Measurements from ENCODE around the gene CRELD2.
A peak's percentile ranks its signal among the peaks of the same experiment; 100 is the strongest.

Gene CRELD2

DNA sequence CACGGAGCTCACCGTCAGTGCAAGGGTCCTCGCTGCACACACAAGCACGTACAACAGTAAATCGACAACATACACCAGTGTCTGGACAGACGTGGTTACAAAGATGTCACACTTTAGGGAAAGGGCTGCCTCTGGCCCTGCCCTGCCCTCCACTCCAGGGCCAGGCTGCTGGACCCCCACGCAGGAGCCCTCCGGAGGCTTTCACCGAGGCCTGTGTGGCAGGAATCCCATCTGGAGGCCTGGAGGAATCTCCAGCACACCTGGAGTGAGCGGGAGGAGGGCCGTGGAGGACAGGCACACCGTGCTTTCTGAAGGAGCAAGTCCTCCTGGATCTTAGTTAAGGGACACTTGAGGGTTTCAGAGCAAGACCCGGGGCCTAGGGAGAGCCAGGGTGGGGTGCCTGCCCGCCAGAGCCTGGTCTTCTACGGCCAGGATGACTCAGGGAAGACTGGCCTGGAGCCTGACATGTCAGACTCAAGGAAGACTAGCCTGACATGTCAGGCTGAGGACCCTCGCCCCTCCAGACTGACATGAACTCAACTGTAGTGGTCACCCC is 40.0 kb downstream of the CRELD2 start:
- Histone ChIP-seq H3K4me3 (ENCODE audit: low read depth, low read length) (no peak overlapping the region), H3K36me3 (ENCODE audit: control insufficient read depth, insufficient read depth, low read length) (no peaks in the 10 kb centered on the region), H3K9ac (no peak overlapping the region), H3K4me1 (no peaks in the 10 kb centered on the region), H3K4me2 (ENCODE audit: low read length) (no peak overlapping the region), H2AFZ (no peak overlapping the region), H3K27ac (no peak overlapping the region), H3K27me3 (ENCODE audit: control insufficient read depth, insufficient read depth, low read length) (no peaks in the 10 kb centered on the region), H3K9me3 (ENCODE audit: control insufficient read depth, low read length) (no peaks in the 10 kb centered on the region), H3K79me2 (no peaks in the 10 kb centered on the region)
- TF ChIP-seq, protein P1, sequence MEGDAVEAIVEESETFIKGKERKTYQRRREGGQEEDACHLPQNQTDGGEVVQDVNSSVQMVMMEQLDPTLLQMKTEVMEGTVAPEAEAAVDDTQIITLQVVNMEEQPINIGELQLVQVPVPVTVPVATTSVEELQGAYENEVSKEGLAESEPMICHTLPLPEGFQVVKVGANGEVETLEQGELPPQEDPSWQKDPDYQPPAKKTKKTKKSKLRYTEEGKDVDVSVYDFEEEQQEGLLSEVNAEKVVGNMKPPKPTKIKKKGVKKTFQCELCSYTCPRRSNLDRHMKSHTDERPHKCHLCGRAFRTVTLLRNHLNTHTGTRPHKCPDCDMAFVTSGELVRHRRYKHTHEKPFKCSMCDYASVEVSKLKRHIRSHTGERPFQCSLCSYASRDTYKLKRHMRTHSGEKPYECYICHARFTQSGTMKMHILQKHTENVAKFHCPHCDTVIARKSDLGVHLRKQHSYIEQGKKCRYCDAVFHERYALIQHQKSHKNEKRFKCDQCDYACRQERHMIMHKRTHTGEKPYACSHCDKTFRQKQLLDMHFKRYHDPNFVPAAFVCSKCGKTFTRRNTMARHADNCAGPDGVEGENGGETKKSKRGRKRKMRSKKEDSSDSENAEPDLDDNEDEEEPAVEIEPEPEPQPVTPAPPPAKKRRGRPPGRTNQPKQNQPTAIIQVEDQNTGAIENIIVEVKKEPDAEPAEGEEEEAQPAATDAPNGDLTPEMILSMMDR (IDR thresholded peaks at IDR 0.05): no peak

GRCh38 chr22:49958931-49959781 is 40.7 kb downstream of the CRELD2 start:
- peak overlapping the region; percentile 68 for H3K4me3 ChIP-seq (ENCODE audit: low read depth, low read length)
- H3K36me3 ChIP-seq (ENCODE audit: control insufficient read depth, insufficient read depth, low read length): no peaks in the 10 kb centered on the region
- H3K4me2 ChIP-seq (ENCODE audit: low read length): peak overlapping the region; percentile 84
- H2AFZ ChIP-seq: no peak overlapping the region
- H3K27ac ChIP-seq: peak overlapping the region; percentile 55
- H3K27me3 ChIP-seq (ENCODE audit: control insufficient read depth, insufficient read depth, low read length): no peaks in the 10 kb centered on the region
- no peaks in the 10 kb centered on the region for H3K79me2 ChIP-seq
- no peaks in the 10 kb centered on the region for H3K9me3 ChIP-seq (ENCODE audit: control insufficient read depth, low read length)
- no peaks in the 10 kb centered on the region for H3K4me1 ChIP-seq
- TF ChIP-seq, protein P1 (IDR thresholded peaks at IDR 0.05): no peak
- H3K9ac ChIP-seq: no peak overlapping the region

GRCh38 chr22:49959782-49960158 is 41.3 kb downstream of the CRELD2 start:
- TF ChIP-seq, protein P1 (IDR thresholded peaks at IDR 0.05): no peak
- H3K4me1 ChIP-seq: no peaks in the 10 kb centered on the region

GRCh38 chr22:49960159-49961004 is 41.9 kb downstream of the CRELD2 start, which contains the start of gene PIM3:
Gene PIM3 (plus strand): TSS chr22:49960772. CDS start chr22:49960948, 176 bp downstream.
- TF ChIP-seq, protein P1 (IDR thresholded peaks at IDR 0.05): no peak
- H3K36me3 ChIP-seq (ENCODE audit: control insufficient read depth, insufficient read depth, low read length): no peaks in the 10 kb centered on the region
- no peaks in the 10 kb centered on the region for H3K4me1 ChIP-seq
- H3K27ac ChIP-seq: peak within 1 kb of the TSS; percentile 61
- peak within 1 kb of the TSS; percentile 84 for H3K4me2 ChIP-seq (ENCODE audit: low read length)
- peak within 1 kb of the TSS; percentile 74 for H2AFZ ChIP-seq
- H3K79me2 ChIP-seq: no peaks in the 10 kb centered on the region
- H3K9ac ChIP-seq: no peak within 1 kb of the TSS
- no peaks in the 10 kb centered on the region for H3K27me3 ChIP-seq (ENCODE audit: control insufficient read depth, insufficient read depth, low read length)
- no peaks in the 10 kb centered on the region for H3K9me3 ChIP-seq (ENCODE audit: control insufficient read depth, low read length)
- H3K4me3 ChIP-seq (ENCODE audit: low read depth, low read length): peak within 1 kb of the TSS; percentile 89

More at GRCh38 chr22:49959782-49960158, 41.3 kb downstream of the CRELD2 start:
- Histone ChIP-seq H2AFZ (peak overlapping the region; percentile 74), H3K4me3 (ENCODE audit: low read depth, low read length) (peak overlapping the region; percentile 68), H3K36me3 (ENCODE audit: control insufficient read depth, insufficient read depth, low read length) (no peaks in the 10 kb centered on the region), H3K4me2 (ENCODE audit: low read length) (peak overlapping the region; percentile 84), H3K79me2 (no peaks in the 10 kb centered on the region), H3K9ac (no peak overlapping the region), H3K27ac (peak overlapping the region; percentile 55), H3K9me3 (ENCODE audit: control insufficient read depth, low read length) (no peaks in the 10 kb centered on the region), H3K27me3 (ENCODE audit: control insufficient read depth, insufficient read depth, low read length) (no peaks in the 10 kb centered on the region)

Measured in parathyroid adenoma (tissue), 2 donors.